CD4-positive, alpha-beta T cell treated with Interleukin-4 for 4 hours (primary cell): Measurements from ENCODE around the gene DOCK1.

Source experiments
- DNase-seq: peaks from one replicate; pipeline ENCODE4 v3.0.0-alpha.2; 2020

The DOCK1 gene

GRCh38 chr10:127190427-127190826 lies 285.2 kb downstream of the DOCK1 start:
- DNase-seq = no peak

DNA sequence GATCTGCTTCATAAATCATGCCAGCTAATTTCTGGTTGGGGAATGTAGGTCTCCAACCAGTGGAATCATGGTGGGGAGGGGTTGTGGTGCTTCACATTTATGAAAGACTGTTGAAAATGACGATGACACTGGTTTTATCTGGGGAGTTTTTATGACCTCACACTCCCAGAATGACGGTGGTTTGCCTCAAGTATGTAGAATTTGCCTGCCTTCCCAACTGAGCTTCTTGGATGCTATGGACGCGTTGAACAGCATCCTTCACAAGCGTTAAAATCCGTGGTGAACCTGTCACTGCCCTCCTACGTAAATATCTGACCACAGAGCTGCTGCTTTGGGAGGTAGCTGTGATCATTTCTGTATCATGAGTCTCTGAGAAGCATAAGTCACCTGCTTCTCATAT lies 287.9 kb downstream of the DOCK1 start:
- DNase-seq = no peak

DNA sequence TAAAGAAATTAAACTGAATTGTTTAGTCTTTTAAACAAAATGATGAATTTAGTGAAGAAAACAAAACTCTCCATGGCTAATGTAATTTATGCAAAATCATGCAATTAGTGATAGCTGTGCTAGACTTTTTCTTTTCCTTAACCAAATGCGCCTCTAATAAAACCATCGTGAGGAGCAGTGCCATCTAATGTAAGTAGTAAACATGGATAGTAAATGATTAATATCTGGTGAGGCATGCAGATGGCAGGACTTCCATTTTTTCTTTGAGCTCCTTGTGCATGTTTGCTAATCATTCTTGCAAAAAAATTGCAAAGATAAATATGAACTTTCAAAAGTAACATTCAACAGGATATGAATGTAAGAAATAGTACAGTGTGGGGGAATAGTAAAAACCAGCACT lies 288.9 kb downstream of the DOCK1 start:
- no peak for DNase-seq

- DNase-seq = no peak
Measured at GRCh38 chr10:127194599-127194998, 289.4 kb downstream of the DOCK1 start.

GRCh38 chr10:127195041-127195506 lies 289.8 kb downstream of the DOCK1 start:
- DNase-seq = no peak

DNA sequence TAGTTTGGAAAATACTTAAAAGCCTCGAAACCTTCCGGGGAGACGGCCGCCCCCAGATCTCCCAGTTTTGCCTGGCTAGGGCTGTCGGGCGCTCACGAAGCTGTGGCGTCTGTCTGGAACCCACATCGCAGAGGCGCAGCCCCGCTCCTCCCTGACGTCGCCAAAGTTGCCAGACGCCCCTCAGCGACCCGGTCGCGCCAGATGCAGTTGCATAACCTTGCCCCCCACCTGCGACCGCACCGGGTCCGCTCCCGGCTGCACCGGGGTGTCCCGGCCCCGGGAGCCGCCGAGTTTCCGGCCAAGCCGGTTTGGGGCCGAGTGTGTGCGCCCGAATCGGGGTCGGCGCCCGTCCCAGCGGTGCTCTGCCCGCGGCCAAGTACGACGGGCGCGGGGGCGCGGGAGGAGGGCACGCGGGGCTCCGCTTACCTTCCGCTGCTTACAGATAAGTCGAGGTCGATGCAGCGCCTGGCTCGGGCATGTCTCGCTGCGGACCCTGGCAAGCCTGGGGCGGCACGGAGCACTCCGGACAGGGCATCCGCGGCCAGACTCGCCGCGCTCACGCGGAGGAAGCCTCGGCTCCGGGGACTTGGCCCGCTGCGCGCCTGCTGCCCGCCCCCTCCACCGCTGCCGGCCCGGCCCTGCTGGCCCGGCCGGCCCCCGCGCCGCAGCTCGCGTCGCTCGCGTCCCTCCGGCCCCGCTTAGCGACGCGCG lies 290.5 kb downstream of the DOCK1 start:
- DNase-seq = no peak

DNA sequence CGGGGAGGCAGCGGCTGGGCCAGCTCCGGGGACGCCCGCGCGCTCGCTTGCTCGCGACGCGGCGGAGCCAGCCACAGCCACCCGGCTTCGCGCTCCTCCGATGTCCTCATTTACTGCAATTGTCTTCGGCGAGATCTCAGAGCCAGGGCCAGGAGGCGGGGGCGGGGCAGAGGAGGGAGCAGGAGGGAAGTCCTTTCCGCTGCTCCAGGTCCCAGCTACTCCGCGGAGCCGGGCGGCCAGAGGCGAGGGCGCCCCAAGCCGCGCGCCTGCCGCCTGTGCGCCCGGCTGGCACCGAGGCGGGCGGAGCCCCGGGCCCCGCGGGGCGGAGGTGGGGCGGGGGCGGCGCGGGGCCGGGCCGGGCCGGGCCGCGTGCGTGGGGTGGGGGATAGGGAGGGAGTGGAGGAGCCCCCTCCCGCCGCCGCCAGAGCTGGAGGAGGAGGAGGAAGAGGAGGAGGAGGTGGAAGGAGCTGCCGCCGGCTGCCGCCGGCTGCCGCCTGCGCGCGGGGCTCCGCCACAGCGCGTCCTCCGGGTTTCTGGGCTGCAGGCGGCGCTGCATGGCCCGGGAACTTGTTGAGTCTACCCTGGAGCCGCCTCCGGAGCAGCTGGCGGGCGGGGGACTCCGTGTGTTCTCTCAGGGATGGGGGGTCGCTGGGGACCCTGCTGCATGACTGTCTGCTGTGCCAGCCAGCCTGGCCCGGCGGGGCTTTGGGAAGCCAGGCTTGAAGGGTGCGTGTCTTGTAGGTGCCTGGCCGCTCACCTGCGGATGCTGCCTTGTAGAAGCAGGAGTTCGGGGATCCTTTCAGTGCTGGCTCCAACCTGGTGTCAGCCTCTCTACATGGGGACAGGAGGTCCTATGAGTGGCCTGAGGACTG lies 291.3 kb downstream of the DOCK1 start, which contains the start of gene INSYN2A:
TSS of gene INSYN2A (minus strand) at position 310 of the 872 bp plus-strand sequence. CDS start 20,196 bp downstream, outside the sequence.
- DNase-seq = no peak

GRCh38 chr10:127197154-127197432 lies 291.9 kb downstream of the DOCK1 start:
- no peak for DNase-seq

DNA sequence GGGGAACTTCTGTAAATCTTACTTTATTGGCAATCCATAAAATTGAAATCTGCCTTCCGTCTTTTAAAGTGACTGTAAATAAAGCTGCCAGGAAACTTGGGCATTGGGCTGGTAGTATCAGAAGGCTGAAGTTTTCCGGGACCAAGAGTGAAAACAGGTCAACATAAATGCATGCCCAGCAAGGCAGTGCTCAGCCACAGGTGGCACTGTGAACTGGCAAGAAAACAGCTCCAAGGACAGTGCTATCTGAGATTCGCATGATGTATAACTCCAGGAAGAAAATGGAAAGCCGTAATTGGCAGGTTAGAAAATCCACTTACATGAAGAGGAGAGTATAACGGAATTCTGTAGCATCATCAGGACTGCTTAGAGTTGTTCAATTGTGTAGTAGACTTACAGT lies 293.1 kb downstream of the DOCK1 start:
- DNase-seq = no peak

GRCh38 chr10:127198721-127199120 lies 293.5 kb downstream of the DOCK1 start:
- DNase-seq = no peak

- no peak for DNase-seq
Measured at GRCh38 chr10:127200646-127201045, 295.4 kb downstream of the DOCK1 start.

DNA sequence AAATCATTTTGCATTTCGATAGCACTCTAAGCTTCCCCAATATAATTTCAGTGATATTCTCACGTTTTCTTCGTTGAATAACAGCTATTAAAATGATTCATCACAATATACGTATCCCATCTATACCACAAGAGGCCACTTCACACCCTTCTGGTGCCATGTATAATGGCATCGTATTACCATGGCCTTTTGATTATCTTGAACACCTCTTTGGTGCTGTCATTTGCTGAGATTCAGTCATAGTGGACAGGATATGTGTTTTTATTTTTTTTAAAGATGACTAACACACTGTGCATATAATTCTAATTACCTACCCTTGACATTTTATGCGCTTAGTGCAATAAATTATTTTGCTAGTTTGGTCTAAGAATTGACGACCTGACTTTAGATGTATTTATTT lies 297.8 kb downstream of the DOCK1 start:
- no peak for DNase-seq

DNA sequence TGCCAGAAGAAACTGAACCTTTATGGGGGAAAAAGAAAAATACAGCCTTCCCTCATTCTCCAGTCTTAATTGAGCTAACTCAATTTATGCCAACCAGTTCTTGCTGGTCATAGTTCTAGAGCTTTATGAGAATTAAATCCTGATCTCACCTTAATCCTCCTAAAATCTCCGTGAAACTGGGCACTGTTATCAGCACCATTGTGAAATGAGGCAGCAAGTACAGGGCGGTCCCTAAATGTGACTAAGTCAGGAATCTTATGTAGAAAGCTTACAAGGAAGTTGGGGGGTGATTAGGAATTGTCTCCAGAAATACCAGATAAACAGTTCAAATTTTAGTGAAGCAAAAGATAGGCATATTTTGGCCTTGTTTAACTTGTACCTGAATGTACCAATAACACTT lies 301.9 kb downstream of the DOCK1 start:
- DNase-seq = no peak

- DNase-seq = no peak
Measured at GRCh38 chr10:127210936-127211466, 305.8 kb downstream of the DOCK1 start.

DNA sequence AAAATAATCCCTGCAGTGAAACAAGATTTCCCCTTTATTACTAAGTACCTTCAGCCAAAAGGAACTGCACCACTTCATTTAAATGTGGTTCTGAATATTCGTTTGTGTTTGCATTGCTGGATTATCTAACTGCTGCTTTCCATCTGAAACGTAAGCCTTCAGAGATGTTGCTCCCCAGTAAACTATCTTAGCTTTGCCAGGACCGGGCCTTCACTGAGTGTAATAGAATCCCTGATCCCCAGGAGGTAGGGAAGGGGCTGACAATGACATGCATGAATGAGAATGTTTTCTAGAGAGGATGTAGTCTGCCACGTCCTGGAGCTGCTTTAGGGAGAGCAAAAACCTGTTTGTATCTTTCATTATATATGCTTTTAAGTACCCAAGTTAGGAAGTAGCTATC lies 310.6 kb downstream of the DOCK1 start:
- DNase-seq = no peak

DNA sequence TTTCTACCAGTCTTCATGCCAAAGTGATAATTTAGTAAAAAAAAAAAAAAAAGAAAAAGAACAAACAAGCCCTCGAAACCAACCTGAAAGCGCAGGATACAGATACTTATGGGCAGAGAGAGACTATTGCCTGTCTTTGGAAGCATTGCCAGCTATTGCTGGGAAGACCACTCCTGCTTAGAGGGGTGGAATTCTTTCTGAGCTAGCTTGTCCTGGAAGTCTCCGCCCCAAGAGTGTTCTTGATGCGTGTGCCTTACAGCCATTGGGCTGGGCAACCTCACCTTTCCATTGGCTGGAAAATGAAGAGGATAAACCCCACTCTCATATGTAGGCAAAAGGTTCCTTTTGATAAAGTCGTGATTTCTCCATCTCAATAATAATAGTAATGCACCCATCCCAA lies 311.0 kb downstream of the DOCK1 start:
- no peak for DNase-seq

DNA sequence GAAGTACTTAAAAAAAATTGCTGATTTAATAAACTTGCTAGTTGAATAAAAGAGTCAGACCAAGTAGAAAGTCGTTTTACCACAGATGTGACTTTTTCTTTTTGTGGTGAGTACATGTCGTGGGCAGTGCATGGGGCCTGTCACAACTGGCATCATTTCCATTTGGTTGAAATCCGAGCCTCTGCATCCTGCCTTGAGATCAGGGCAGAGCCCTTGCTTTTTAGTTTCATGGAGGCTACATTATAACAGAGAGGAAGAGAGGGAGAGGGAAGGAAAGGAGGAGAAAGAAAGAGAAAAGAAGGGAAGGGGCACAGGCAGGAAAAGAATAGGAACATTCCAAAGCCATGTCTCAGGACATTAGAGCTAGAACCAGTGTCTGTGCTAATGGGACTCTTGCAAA lies 311.6 kb downstream of the DOCK1 start:
- DNase-seq = no peak

GRCh38 chr10:127218658-127219057 lies 313.4 kb downstream of the DOCK1 start:
- no peak for DNase-seq

DNA sequence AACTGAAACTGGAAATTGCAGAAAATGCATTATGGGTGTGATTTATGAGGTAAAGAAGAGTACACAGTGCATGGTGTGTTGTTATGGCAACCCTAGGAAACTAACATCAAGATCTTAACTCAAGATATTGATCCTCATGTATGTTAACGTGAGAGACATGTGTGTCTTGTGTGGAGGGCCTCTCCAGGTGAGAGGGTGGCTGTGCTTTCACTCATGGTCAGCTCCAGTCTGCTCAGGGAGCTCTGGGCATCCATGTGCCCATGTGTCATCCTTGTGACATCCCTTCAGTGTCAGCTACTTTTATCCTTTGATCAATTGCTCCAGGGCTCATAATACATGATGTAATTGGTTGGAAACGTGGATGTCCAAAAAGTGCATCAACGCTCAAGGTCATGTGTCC lies 316.1 kb downstream of the DOCK1 start:
- DNase-seq = no peak

DNA sequence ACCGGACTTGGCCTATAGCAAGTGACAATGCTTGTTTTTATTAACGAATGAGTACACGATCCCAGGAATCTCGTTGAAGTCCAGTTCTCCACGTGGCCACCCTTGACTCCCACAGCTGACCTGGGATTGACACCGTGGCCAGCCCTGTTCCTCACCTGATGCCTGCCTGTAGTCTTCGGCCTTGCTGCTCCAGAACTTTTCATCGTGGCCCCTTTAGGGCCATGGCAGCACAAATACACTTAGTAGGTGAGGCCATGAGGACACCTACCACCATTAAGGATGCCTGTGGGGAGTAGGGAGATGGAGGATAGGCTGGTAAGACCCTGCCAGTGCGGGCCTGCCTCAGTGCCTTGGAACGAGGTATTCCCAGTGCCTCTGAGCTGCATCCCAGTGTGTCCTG lies 321.8 kb downstream of the DOCK1 start:
- DNase-seq = no peak

DNA sequence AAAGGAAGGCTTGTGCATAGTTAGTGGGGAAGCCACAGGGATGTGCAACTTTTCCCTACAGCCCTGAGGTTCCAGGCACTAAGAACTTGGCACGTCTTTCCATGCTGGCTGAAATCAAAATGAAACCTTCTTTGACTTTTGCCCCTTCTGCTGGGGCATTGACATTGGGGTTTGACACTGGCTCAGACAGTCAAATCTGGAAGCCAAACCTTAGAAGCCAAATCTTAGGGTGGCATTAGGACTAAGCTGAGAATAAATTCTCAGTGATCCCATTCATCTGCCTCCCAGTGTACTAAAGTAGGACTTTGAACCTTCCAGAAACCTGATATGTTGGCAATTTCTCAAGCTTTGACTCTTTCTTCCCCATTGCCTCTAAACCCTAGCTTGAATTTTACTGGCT lies 322.4 kb downstream of the DOCK1 start:
- DNase-seq = no peak

GRCh38 chr10:127228195-127228787 lies 323.1 kb downstream of the DOCK1 start:
- no peak for DNase-seq

DNA sequence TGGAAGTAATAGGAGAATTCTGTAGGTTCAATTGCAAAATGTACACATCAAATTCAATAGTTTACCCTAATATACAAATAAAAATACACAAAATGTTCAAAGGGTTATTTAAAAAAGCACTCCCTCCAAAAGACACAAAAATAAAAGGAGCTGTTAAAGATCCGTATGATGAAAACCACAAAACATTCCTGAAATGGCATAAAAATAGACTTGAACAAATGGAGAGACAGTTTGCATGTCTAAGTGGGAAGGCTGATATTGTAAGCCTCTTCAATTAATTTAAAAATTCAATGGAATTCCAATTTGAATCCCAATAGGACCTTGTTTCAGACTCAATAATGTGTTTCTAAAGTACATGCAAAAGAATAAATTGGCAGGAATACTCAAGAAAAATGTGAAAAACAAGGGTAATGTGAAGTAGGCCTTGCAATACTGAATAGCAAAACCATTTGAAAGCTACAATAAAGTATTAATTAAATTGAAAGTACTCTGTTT lies 329.1 kb downstream of the DOCK1 start:
- DNase-seq = no peak

GRCh38 chr10:127236266-127236665 lies 331.0 kb downstream of the DOCK1 start:
- no peak for DNase-seq
